ENCODE measurements around the gene PRICKLE3.

DNA sequence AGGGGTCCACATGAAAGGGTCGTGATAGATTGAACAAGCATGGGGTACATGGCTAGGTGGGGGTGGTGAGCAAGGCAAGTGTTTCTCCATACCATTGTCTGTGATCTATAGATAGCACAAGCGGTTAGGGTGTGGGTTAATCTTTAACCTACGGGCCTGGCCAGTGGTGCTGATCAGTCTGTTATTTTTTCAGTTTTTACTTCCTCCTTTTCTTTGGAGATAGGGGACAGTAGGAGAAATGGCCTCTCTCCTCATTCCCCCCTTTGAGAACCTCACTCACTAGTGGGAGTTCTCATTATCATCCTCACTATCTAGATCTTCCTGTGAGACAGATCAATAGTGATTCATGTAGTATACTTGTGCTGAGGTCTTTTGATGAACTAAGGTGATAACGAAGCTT, 46.5 kb downstream of the PRICKLE3 start:
- TF ChIP-seq, protein P1, sequence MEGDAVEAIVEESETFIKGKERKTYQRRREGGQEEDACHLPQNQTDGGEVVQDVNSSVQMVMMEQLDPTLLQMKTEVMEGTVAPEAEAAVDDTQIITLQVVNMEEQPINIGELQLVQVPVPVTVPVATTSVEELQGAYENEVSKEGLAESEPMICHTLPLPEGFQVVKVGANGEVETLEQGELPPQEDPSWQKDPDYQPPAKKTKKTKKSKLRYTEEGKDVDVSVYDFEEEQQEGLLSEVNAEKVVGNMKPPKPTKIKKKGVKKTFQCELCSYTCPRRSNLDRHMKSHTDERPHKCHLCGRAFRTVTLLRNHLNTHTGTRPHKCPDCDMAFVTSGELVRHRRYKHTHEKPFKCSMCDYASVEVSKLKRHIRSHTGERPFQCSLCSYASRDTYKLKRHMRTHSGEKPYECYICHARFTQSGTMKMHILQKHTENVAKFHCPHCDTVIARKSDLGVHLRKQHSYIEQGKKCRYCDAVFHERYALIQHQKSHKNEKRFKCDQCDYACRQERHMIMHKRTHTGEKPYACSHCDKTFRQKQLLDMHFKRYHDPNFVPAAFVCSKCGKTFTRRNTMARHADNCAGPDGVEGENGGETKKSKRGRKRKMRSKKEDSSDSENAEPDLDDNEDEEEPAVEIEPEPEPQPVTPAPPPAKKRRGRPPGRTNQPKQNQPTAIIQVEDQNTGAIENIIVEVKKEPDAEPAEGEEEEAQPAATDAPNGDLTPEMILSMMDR (IDR thresholded peaks at IDR 0.05; ENCODE audit: low read depth, low read length, poor library complexity, severe bottlenecking), result no peak
- TF ChIP-seq EZH2phosphoT487 (IDR thresholded peaks at IDR 0.05; ENCODE audit: borderline replicate concordance, low read length), result no peak
